OCI-LY1 (cell line): ENCODE results near the gene TDRD10.

Source experiments
- EZH2 ChIP-seq: fragments of 200-600 bp; sonication (generic), shearing (Covaris generic); IDR thresholded peaks from 2 replicates; pipeline ENCODE4 v1.8.0; 2017; ENCODE audit warnings: borderline replicate concordance, mixed run types, mild to moderate bottlenecking, antibody characterized with exemption, low read length, moderate library complexity, mixed read lengths
- TF ChIP-seq, protein P1 (sequence below): fragments of 200-600 bp; sonication (generic), shearing (Covaris generic); IDR thresholded peaks from 2 replicates; pipeline ENCODE4 v1.5.1; 2017; ENCODE audit warnings: mild to moderate bottlenecking, antibody characterized with exemption, low read length, moderate library complexity, mixed read lengths

DNA sequence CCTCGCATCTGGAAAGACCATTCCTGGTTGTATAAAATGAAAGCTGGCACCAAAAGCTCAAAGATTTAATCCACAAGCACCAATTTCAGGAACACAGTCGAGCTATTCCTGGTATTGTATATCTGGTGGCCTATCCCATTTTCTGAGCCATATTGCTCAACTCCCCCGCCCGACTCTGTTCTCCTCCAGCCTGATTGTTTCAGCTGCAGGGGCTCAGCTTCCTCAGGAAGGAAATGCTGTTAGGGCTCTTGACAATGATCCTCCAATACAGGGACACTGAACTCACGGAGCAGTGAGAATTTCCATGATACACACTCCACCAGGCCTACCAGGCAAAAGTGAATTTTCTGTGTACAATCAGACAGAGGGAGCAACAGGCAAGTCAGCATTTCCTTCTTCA lies 16.9 kb upstream of the TDRD10 start:
- no peak for TF ChIP-seq EZH2
- TF ChIP-seq, protein P1, sequence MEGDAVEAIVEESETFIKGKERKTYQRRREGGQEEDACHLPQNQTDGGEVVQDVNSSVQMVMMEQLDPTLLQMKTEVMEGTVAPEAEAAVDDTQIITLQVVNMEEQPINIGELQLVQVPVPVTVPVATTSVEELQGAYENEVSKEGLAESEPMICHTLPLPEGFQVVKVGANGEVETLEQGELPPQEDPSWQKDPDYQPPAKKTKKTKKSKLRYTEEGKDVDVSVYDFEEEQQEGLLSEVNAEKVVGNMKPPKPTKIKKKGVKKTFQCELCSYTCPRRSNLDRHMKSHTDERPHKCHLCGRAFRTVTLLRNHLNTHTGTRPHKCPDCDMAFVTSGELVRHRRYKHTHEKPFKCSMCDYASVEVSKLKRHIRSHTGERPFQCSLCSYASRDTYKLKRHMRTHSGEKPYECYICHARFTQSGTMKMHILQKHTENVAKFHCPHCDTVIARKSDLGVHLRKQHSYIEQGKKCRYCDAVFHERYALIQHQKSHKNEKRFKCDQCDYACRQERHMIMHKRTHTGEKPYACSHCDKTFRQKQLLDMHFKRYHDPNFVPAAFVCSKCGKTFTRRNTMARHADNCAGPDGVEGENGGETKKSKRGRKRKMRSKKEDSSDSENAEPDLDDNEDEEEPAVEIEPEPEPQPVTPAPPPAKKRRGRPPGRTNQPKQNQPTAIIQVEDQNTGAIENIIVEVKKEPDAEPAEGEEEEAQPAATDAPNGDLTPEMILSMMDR = no peak
